Pulmonary artery endothelial cell (primary cell): ENCODE measurements around the gene ZBTB38. TPM values are rescaled to one million over a fixed set of nuclear protein-coding genes. Genes with fewer than 3 reads are reported as not detected.

Experiments
- total RNA-seq: library from RNA; depleted of rRNA; stranded (reverse); fragments of >200 nt; gene quantifications from 2 replicates; pipeline ENCODE4 v1.2.3, GENCODE V29; 2014

ZBTB38 gene
- total RNA-seq, 1 donor from 2014 or later: 80.3 TPM

Other genes starting within 250 kb of the ZBTB38 start
- 0.85 and 2.1 TPM in 2 replicates for gene PXYLP1, start 136.7 kb upstream of the ZBTB38 start, total RNA-seq
- 15.9 and 16.5 TPM in 2 replicates for gene RASA2, start 118.5 kb downstream of the ZBTB38 start, total RNA-seq